Glutamatergic neuron (in vitro differentiated cells): Measurements from ENCODE around the gene SFI1. TPM values are rescaled to one million over a fixed set of nuclear protein-coding genes. Genes with fewer than 3 reads are reported as not detected.
A peak's percentile ranks its signal among the peaks of the same experiment; 100 is the strongest.
"Not testable (repeated sequence)": the region's sequence is repeated elsewhere in the genome, so short reads cannot be mapped to it uniquely, and the experiment has no call there.

Source experiments
- DNase-seq: peaks from one replicate; pipeline ENCODE4 v3.0.0; 2022
- H3K27ac Mint-ChIP-seq: one replicate; pipeline ENCODE4 v1.8.0; 2020; ENCODE audit warnings: mild to moderate bottlenecking, mixed read lengths, inconsistent platforms; ENCODE audit not compliant: unreplicated experiment
- H3K27me3 Mint-ChIP-seq: one replicate; pipeline ENCODE4 v1.8.0; 2020; ENCODE audit warnings: mild to moderate bottlenecking, moderate library complexity, mixed read lengths, inconsistent platforms; ENCODE audit not compliant: unreplicated experiment
- H3K36me3 Mint-ChIP-seq: one replicate; pipeline ENCODE4 v1.8.0; 2020; ENCODE audit warnings: mild to moderate bottlenecking, mixed read lengths, inconsistent platforms; ENCODE audit not compliant: unreplicated experiment
- H3K4me1 Mint-ChIP-seq: one replicate; pipeline ENCODE4 v1.8.0; 2020; ENCODE audit warnings: mild to moderate bottlenecking, low read depth, mixed read lengths, inconsistent platforms; ENCODE audit not compliant: unreplicated experiment
- H3K4me3 Mint-ChIP-seq: one replicate; pipeline ENCODE4 v1.8.0; 2020; ENCODE audit warnings: mild to moderate bottlenecking, mixed read lengths, inconsistent platforms; ENCODE audit not compliant: unreplicated experiment
- H3K9me3 Mint-ChIP-seq: one replicate; pipeline ENCODE4 v1.8.0; 2020; ENCODE audit warnings: mild to moderate bottlenecking, moderate library complexity, mixed read lengths, inconsistent platforms; ENCODE audit not compliant: unreplicated experiment
- CTCF ChIP-seq: fragments of 200-600 bp; sonication (generic); IDR thresholded peaks from one replicate; pipeline ENCODE4 v1.5.0; 2021; ENCODE audit not compliant: partially characterized antibody, unreplicated experiment
- total RNA-seq: library from RNA; stranded (reverse); fragmentation: NEBNext Ultra II Directional; extraction: Animal tissue kit (Norgen Biotek cat#: 25700); gene quantifications from one replicate; pipeline ENCODE4 v1.2.1, GENCODE V29; 2021; ENCODE audit not compliant: unreplicated experiment

The SFI1 gene
- total RNA-seq, 1 donor from 2014 or later, result 48.7 TPM

- DNase-seq, result no peak
- Mint-ChIP-seq H3K27ac (no peak overlapping the region), H3K9me3 (peaks cover 2% of the 10 kb centered on the region), H3K27me3 (no peaks in the 10 kb centered on the region), H3K36me3 (no peaks in the 10 kb centered on the region), H3K4me3 (peak overlapping the region; percentile 49), H3K4me1 (peaks cover 13% of the 10 kb centered on the region)
- no peak for TF ChIP-seq CTCF
These were observed 4.2 kb upstream of the SFI1 start for GRCh38 chr22:31492151-31492550.

GRCh38 chr22:31493355-31493754 lies 3.0 kb upstream of the SFI1 start:
- H3K36me3 Mint-ChIP-seq, H3K4me3 Mint-ChIP-seq, H3K9me3 Mint-ChIP-seq, H3K27me3 Mint-ChIP-seq, H3K27ac Mint-ChIP-seq, DNase-seq: not testable (repeated sequence)
- H3K4me1 Mint-ChIP-seq, result peaks cover 12% of the 10 kb centered on the region

GRCh38 chr22:31495343-31495742 lies 993 bp upstream of the SFI1 start:
- Mint-ChIP-seq H3K27me3 (peaks cover 2% of the 10 kb centered on the region), H3K36me3 (peaks cover 6% of the 10 kb centered on the region), H3K4me3 (peak overlapping the region; percentile 91), H3K4me1 (peaks cover 4% of the 10 kb centered on the region), H3K27ac (no peak overlapping the region), H3K9me3 (peaks cover 6% of the 10 kb centered on the region)
- no peak for DNase-seq
- TF ChIP-seq CTCF, result no peak

GRCh38 chr22:31496735-31497146 lies 405 bp downstream of the SFI1 start:
- TF ChIP-seq CTCF, result no peak
- H3K36me3 Mint-ChIP-seq, result peaks cover 6% of the 10 kb centered on the region
- H3K4me1 Mint-ChIP-seq, result no peaks in the 10 kb centered on the region
- no peak overlapping the region for H3K27ac Mint-ChIP-seq
- H3K27me3 Mint-ChIP-seq, result peaks cover 3% of the 10 kb centered on the region
- peak; percentile 38 for DNase-seq
- H3K9me3 Mint-ChIP-seq, result peaks cover 6% of the 10 kb centered on the region
- H3K4me3 Mint-ChIP-seq, result peak overlapping the region; percentile 91

- peaks cover 6% of the 10 kb centered on the region for H3K36me3 Mint-ChIP-seq
- no peak for TF ChIP-seq CTCF
- H3K9me3 Mint-ChIP-seq, result peaks cover 6% of the 10 kb centered on the region
- H3K27me3 Mint-ChIP-seq, result peaks cover 4% of the 10 kb centered on the region
- no peak overlapping the region for H3K27ac Mint-ChIP-seq
- peak overlapping the region; percentile 91 for H3K4me3 Mint-ChIP-seq
- no peaks in the 10 kb centered on the region for H3K4me1 Mint-ChIP-seq
- no peak for DNase-seq
These were observed 1.0 kb downstream of the SFI1 start for GRCh38 chr22:31497148-31497938.
